ENCODE results near the gene HBE1. TPM values are rescaled to one million over a fixed set of nuclear protein-coding genes. Genes with fewer than 3 reads are reported as not detected.

Gene HBE1
- total and polyA plus RNA-seq, 2 of the 4 experiments (the other 2 are of a cell fraction) = 3.2 to 12.7 TPM

DNA sequence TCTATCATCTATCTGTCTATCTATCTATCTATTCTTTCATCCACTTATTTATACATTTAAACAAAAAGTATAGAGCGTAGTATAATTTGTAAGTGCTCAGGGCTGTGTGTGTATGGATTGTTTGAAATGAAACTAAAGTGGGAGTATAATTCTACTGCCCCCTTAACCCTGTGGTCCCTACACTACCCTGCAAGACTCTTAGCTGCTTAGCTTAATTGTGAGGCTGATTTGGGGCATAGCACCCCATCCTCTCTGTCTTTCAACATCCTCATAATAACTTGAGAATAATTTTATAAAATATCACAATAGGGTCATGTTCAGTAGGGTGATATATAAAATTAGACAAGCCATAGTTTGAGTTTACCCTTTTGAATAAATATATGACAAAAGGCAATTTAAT, 20.4 kb upstream of the HBE1 start (continued):
- TF ChIP-seq, protein P1, sequence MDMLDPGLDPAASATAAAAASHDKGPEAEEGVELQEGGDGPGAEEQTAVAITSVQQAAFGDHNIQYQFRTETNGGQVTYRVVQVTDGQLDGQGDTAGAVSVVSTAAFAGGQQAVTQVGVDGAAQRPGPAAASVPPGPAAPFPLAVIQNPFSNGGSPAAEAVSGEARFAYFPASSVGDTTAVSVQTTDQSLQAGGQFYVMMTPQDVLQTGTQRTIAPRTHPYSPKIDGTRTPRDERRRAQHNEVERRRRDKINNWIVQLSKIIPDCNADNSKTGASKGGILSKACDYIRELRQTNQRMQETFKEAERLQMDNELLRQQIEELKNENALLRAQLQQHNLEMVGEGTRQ (IDR thresholded peaks at IDR 0.05; ENCODE audit: low read depth, low read length) = no peak

DNA sequence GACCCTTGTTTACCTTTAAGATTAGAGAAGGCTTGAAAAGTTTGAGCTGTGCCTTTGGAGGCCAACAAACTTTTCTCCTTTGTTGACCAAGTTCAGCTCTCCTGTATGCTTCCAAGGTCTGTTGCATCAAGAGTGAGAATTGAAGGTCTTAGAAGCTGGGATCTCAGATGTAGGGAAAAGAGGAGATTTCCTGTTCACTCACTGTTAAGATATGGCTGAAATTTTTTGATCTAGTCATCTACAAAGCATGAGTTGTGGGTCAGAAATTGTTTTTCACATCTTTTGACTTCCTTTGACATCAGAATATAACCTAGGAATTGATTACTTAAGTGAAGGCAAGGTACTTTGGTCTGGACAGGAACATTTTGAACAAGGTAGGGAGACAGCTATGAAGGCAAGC, 20.0 kb upstream of the HBE1 start:
- Histone ChIP-seq H3K56ac (ENCODE audit: extremely low read depth, insufficient read depth, low read length) (peak overlapping the region; percentile 89), H3K18ac (ENCODE audit: low read depth, low read length) (peak overlapping the region; percentile 99), H4K5ac (ENCODE audit: low read depth, low read length) (peak overlapping the region; percentile 99), H3K9me1 (ENCODE audit: insufficient read depth, low read length) (no peaks in the 10 kb centered on the region; the same call in 1 of the 2 replicates), H3K4me2 (ENCODE audit: low read depth, low read length) (peak overlapping the region; percentile 23; the same call in 1 of the 2 replicates), H3K4me3 (ENCODE audit: insufficient read depth, low read depth, low read length) (no peak overlapping the region), H3K9ac (ENCODE audit: low read depth, low read length) (peak overlapping the region; percentile 31; the same call in 1 of the 2 replicates), H3K4me1 (ENCODE audit: control insufficient read depth, insufficient read depth, low read length) (peaks cover 11% of the 10 kb centered on the region; the same call in 1 of the 2 replicates), H2BK20ac (ENCODE audit: low read depth, low read length) (peak overlapping the region; percentile 98), H4K8ac (ENCODE audit: low read depth in 2 of 2, low read length in 2 of 2) (peak overlapping the region; percentile 83 to 88), H3K14ac (replicated peaks; ENCODE audit: low read depth, low read length) (peak overlapping the region; percentile 88), H2AK5ac (ENCODE audit: low read depth, low read length) (peak overlapping the region; percentile 23; the same call in 1 of the 2 replicates), H4K20me1 (ENCODE audit: insufficient read depth, low read length) (no peaks in the 10 kb centered on the region), H3K4ac (ENCODE audit: low read depth, low read length) (peak overlapping the region; percentile 97), H2AFZ (replicated peaks; ENCODE audit: low read length, poor library complexity) (no peak overlapping the region), H2BK120ac (ENCODE audit: low read depth, low read length) (peak overlapping the region; percentile 97), H2AK9ac (replicated peaks; ENCODE audit: low read depth, low read length, poor library complexity) (peak overlapping the region; percentile 34), H2BK15ac (ENCODE audit: low read depth, low read length) (peak overlapping the region; percentile 96; the same call in 2 of the 3 replicates), H2BK5ac (ENCODE audit: low read depth, low read length, poor library complexity, severe bottlenecking) (peak overlapping the region; percentile 99), H4K91ac (ENCODE audit: insufficient read depth, low read depth, low read length) (peak overlapping the region; percentile 97), H3K27me3 (ENCODE audit: control insufficient read depth, insufficient read depth, low read length) (no peaks in the 10 kb centered on the region), H3K36me3 (ENCODE audit: control insufficient read depth, insufficient read depth, low read length) (no peaks in the 10 kb centered on the region), H3K27ac (ENCODE audit: insufficient read depth, low read length) (peak overlapping the region; percentile 27), H3K23ac (ENCODE audit: low read depth, low read length) (peak overlapping the region; percentile 87), H3K9me3 (ENCODE audit: control insufficient read depth, insufficient read depth, low read length) (no peaks in the 10 kb centered on the region), H3K79me1 (ENCODE audit: low read depth in 1 of 2, low read length in 2 of 2) (no peaks in the 10 kb centered on the region)
- BruUV-seq (replicated peaks) = no TSS peak
- intact Hi-C loops (cut with micrococcal nuclease) (loop anchor here (2.0 kb wide), 2 partner anchors 79 to 163 kb away; no protein-coding TSS in a partner anchor), dilution Hi-C loops (cut with HindIII; ENCODE audit: low sequenced_read_pairs, unreplicated experiment) (no loop called here), in situ Hi-C loops (cut with MboI; ENCODE audit: low sequenced_read_pairs) (loop anchor here (10.0 kb wide), 1 partner anchor 75 kb away; no protein-coding TSS in a partner anchor)
- ATAC-seq (ENCODE audit: low read depth) (no peak), DNase-seq (peak; percentile 62)
- ChIA-PET CTCF (interaction anchor here (1.0 to 2.1 kb wide), 2 partner anchors 85 to 91 kb away, joined by 4 read pairs; no protein-coding TSS in a partner anchor), POLR2A (ENCODE audit: unreplicated experiment) (interaction anchor here (0.6 to 1.7 kb wide), 2 partner anchors 75 to 77 kb away, joined by 3 to 6 read pairs; no protein-coding TSS in a partner anchor)
- TF ChIP-seq POLR2A (IDR thresholded peaks at IDR 0.05; ENCODE audit: low read depth, low read length) = no peak
- TF ChIP-seq, protein P2, sequence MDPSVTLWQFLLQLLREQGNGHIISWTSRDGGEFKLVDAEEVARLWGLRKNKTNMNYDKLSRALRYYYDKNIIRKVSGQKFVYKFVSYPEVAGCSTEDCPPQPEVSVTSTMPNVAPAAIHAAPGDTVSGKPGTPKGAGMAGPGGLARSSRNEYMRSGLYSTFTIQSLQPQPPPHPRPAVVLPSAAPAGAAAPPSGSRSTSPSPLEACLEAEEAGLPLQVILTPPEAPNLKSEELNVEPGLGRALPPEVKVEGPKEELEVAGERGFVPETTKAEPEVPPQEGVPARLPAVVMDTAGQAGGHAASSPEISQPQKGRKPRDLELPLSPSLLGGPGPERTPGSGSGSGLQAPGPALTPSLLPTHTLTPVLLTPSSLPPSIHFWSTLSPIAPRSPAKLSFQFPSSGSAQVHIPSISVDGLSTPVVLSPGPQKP (IDR thresholded peaks at IDR 0.05; ENCODE audit: borderline replicate concordance, low read depth, low read length) = no peak
- TF ChIP-seq, protein P3, sequence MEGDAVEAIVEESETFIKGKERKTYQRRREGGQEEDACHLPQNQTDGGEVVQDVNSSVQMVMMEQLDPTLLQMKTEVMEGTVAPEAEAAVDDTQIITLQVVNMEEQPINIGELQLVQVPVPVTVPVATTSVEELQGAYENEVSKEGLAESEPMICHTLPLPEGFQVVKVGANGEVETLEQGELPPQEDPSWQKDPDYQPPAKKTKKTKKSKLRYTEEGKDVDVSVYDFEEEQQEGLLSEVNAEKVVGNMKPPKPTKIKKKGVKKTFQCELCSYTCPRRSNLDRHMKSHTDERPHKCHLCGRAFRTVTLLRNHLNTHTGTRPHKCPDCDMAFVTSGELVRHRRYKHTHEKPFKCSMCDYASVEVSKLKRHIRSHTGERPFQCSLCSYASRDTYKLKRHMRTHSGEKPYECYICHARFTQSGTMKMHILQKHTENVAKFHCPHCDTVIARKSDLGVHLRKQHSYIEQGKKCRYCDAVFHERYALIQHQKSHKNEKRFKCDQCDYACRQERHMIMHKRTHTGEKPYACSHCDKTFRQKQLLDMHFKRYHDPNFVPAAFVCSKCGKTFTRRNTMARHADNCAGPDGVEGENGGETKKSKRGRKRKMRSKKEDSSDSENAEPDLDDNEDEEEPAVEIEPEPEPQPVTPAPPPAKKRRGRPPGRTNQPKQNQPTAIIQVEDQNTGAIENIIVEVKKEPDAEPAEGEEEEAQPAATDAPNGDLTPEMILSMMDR (conservative IDR thresholded peaks at IDR 0.05; ENCODE audit: low read depth, low read length) = no peak
- TF ChIP-seq MXI1 (IDR thresholded peaks at IDR 0.05; ENCODE audit: borderline replicate concordance, low read depth, low read length) = no peak
- no peak for TF ChIP-seq MAFK (IDR thresholded peaks at IDR 0.05; ENCODE audit: low read depth, low read length)
- TF ChIP-seq RAD21 (IDR thresholded peaks at IDR 0.05; ENCODE audit: low read length) = no peak
- TF ChIP-seq, protein P1 (IDR thresholded peaks at IDR 0.05; ENCODE audit: low read depth, low read length) = no peak
- no peak for TF ChIP-seq RFX5 (IDR thresholded peaks at IDR 0.05; ENCODE audit: low read depth, low read length)
- no peak for TF ChIP-seq FOS (IDR thresholded peaks at IDR 0.05; ENCODE audit: low read depth, low read length)
- no peak for TF ChIP-seq NFE2L2 (IDR thresholded peaks at IDR 0.05; ENCODE audit: low read depth, low read length)
- TF ChIP-seq CEBPB (IDR thresholded peaks at IDR 0.05; ENCODE audit: low read depth, low read length) = no peak
- no peak for TF ChIP-seq BHLHE40 (IDR thresholded peaks at IDR 0.05; ENCODE audit: low read depth, low read length)
